NOMO-1 (cell line): ENCODE measurements around the gene TCAIM.
A peak's percentile ranks its signal among the peaks of the same experiment; 100 is the strongest.

Experiments used
- DNase-seq, 2 experiments: peaks; one replicate each; lab custom pipeline; 2025; ENCODE audit not compliant: unreplicated experiment in 2 of 2; lab: John Stamatoyannopoulos, UW

TCAIM gene, protein sequence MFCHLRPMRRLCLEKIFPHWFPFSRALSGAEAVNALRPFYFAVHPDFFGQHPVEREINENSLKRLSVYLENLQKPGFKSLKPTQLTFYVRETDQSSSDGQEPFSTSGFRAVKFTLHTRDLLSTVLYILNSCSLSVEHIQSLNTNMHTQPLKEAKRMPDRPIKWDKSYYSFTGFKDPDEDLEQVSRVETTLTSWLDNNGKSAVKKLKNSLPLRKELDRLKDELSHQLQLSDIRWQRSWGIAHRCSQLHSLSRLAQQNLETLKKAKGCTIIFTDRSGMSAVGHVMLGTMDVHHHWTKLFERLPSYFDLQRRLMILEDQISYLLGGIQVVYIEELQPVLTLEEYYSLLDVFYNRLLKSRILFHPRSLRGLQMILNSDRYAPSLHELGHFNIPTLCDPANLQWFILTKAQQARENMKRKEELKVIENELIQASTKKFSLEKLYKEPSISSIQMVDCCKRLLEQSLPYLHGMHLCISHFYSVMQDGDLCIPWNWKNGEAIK

DNA sequence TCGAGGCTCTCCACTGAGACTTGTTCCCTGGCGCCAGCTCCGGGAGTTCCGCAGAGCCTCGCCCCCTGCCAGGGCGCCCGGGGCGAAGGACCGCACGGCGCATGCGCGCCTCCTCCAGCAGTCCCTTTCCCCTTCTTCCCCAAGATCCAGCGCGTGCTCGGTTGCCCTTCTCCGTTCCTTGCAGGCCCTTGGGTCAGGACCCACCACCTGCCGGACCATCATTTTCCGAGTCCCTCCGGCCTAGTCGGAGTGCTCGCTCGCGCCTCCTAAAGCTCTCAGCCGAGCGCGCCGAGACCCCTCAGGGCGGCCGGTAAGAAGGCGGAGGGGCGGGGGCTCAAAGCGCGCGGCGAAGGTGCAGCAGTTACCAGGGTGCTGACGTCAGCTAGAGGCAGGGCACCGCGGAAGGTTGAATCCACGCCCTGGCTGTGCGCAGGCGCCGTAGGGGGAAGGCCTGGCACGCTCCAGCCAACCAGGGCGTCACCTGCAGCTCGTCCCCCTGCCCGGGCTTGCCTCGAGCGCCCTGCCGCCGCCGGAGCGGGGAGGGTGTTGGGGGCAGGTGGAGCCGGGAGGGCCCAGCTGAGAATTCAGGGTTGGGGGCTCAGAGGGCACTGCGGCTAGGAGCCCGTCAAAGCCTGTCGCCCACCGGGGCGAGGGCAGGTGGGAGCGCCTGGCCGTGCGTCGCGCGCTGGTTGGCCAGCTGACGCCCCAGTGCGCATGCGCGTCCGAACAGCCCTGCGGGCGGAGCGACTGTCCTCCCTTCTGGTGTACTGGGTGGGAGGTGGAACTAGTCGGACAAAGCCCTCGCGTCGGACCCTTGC is at the start of gene TCAIM:
Gene TCAIM, plus strand, starts transcription at position 757 of the 818 bp plus-strand sequence. CDS start 16,017 bp downstream, outside the sequence.
- DNase-seq: peak; percentile 96 to 97

DNA sequence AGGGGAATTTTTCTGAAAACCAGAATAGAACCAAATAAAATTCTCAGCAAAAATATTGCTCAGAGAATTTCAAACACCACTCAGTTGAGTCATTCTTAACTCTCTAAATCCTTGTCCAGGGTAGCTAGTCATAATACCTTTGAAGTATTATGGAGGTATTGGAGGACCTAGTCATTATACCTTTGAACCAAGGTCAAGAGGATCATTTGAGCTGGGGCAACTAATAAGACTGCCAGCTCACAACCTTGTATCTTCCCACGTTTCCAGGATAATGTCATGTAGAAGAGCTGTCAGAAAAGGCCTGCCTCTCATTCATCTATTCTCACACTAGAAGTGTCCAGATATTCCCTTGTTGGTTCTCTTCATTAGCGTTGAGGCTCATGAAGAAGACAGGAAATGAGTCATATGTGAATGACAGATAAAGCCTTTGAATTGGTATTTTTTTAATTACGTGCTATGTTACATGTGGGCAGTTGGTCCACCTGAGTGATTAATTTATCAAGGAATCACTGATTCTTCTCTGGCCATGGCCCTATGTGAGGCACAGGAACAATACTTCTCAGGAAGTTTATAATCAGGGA is 48.6 kb upstream of the TCAIM start:
- DNase-seq: no peak

DNA sequence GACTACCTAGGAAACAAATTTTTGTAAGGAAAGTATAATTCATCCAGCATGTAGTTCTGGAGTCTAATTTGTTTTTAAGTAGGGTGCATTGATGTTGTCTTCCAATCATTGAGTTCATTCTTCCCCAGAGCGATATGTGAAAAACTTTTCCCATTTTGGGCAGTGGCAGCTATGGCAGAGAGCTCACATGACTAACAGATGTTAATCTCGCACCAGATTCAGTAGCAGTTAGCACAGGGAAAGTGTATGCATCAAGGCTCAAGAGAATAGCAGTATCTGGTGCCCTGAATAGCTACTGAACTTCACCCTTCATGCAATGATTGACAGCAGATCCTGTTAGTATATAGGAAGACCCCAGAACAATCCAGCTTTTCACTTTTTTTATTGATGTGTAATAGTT is 46.3 kb upstream of the TCAIM start:
- no peak for DNase-seq

DNA sequence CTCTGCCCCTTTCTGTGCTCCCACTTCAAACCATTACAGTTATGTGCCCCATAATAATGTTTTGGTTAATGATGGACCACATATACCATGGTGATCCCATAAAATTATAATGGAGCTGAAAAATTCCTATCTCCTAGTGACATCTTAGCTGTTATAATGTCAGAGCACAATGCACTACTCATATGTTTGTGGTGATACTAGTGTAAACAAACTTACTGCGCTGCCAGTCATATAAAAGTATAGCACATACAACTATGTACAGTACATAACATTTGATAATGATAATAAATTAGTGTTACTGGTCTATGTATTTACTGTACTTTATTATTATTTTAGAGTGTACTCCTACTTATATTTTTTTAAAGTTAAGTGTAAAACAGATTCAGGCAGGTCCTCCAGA is 45.6 kb upstream of the TCAIM start:
- no peak for DNase-seq

DNA sequence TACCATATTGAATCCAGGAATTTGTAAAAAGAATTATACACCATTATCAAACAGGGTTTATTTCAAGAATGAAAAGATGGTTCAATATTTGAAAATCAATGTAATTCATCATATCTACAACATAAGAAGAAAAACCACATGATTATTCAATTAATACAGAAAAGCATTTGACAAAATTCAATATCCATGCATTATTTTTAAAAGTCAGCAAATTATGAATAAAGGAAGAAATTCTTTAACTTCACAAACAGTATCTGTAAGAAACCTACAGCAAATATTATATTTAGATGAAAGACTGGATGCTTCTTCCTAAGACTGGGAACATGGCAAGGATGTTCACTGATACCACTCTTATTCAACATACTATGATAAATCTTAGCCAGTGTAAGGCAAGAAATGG is 41.3 kb upstream of the TCAIM start:
- DNase-seq: no peak

DNA sequence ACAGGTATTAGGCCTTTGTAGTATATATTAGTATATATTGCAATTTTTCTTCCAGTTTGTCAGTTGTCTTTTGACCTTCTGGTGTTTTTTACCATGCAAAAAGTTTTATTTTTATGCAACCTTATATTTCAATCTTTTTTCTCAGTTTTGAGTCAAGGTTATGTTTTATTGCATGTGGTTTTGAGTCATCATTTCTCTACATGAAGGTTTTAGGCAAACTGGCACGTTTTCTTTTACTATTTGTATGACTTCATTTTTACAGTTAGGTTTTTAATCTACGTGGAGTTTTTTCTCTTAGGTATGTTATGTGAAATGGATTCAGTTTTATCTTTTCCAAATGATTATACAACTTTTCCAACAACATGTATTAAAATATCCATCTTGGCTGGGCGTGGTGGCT is 36.8 kb upstream of the TCAIM start:
- DNase-seq: no peak

DNA sequence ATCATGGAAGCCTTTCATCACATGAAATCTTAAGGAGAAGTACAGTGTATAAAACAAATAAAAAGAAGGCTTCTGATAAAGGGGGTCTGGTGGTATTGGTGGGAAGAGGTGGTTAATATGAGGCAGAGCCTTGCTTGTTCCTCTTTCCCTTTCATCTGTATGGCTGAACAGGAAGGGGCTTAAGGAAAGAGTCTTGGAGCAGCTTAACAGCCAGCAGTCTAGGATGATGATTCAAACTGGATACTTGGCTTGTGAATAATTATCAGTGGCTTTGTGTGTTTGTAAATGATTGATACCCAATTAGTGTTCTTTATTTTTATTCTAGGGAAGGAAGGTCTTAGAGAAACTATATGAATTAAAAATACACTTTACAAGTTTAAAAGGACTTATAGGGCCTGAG is 29.1 kb upstream of the TCAIM start:
- DNase-seq: no peak

DNA sequence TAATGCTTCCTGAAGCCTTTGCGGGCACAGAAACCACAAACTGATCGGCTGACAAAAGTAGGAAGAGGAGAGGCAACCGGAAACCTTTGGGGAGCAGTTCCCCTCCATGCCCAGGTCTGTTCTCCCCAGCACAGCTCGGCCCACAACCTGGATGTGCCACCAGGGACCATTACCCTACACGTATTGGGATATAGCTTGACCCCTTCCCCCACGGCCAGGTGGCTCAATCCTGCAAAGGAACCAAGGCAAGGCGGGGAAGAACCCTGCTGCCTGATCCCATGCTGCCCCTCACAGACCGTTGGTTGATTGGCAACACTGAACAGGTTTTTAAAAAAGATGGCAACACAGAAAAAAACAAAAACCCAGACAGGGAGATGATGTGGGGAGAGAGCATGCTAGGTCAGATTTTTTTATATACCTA is 19.7 kb upstream of the TCAIM start:
- DNase-seq: peak; percentile 16 to 23

DNA sequence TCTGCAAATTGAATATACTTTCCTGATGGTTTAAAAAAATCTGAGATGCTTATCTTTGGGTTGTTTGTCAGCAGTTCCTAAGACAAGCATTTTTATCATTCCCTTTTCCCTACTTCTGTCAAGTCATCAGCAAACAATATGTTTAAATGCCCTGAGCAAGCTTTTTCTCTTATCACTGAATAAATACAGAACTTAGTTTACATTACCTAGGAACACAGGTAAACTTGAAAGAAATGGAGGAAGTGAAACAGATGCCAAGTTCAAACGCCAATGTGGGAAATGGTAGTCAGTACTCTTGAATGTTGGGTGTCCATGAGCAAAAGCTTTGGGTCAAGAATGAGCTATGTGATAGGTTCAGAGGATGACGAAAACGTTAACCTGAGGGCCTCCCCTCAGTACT is 17.2 kb upstream of the TCAIM start:
- DNase-seq: no peak

DNA sequence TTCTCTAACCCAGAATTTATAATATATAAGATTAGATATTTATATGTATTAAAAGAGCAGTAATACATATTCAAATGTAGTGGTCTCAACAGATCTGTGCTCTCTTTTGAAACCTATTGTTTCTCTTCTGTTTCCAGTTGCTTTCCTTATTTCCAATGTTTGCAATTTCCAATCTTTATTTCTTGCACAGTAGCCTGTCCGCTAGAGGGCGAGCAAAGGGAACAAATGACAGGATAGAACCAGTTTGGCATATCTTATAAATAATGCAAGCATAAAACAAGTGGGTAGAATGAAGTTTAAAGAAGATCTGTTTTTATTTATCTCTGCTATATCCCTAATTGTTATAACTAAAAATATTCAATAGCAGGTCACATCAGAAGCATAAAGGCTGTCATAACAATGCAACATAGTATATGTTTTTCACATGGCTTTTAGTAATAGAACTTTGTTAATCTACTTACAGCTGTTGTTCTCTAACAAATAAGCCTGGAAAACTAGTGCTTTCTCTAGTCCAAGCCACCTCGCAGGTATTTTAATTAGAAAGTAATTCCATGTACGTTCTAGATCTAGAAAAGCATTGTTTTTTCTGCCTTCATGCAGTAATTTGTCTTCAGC is 15.1 kb upstream of the TCAIM start:
- peak; percentile 3 to 56 for DNase-seq

DNA sequence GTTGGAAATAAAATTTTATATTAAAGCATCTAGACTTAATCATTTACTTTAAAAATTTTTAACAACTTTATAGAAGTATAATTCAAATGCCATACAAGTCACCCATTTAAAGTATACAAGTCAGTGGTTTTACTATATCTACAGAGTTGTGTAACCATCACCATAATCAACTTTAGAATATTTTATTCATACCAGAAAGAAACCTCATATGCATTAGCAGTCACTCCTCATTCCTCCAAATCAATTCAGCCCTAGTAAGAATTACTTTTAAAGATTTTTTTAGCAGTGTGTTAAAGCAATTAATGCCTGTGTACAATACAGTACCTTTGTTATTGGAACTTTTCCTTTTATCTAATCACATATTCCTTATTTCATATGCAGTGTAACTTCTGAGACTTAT is 14.0 kb upstream of the TCAIM start:
- no peak for DNase-seq

DNA sequence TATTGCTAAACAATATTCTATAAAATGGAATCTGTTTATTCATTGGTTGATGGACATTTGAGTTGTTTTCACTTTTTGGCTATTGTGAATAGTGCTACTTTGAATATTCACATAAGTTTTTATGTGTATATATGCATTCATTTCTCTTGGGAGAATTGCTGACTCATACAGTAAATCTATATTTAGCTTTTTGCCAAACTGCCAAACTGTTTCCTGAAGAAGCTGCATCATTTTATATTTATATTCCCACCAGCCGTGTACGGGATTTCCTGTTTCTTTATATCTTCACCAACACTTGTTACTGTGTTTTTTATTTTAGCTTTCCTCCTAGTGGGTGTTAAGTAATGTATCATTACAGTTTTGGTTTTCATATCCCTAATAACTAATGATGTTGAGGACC is 12.5 kb upstream of the TCAIM start:
- DNase-seq: no peak

DNA sequence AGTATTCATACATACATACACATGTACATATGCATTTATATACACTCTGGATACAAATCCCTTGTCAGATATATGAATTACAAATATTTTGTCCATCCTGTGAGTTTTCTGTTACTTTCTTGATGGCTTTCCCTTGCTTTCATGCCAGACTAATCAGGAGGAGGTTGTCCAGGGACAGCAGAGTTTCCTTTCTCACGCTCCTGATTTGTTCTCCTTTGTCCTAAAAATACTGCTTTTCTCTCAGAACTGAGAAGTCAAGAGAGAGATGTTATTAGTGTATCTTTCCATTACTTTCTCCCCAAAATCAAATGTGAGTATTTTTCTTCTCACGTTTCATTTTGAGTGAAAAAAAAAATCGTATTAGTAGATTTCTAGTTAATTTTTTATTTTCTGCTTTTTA is 12.1 kb upstream of the TCAIM start:
- DNase-seq: no peak

DNA sequence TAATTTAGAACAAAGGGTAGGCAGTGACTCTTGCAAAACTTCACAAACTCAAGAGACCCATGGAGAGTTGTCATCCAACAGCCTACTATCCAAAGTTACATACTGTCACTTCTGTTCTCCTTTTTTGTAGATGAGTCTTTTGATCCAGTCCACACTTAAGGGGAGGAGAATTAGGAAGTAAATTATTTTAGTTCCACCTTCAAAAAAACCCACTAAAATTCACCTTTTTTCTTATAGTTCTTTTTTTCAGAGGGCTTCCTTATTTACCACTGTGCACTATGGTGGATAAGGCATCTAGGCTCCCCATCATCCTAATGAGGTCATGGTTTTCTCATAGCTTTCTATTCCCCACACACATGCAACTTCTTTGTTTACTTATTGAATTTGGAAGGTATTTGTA is 8.6 kb upstream of the TCAIM start:
- DNase-seq: peak in 1 of 2 experiments; percentile 16

DNA sequence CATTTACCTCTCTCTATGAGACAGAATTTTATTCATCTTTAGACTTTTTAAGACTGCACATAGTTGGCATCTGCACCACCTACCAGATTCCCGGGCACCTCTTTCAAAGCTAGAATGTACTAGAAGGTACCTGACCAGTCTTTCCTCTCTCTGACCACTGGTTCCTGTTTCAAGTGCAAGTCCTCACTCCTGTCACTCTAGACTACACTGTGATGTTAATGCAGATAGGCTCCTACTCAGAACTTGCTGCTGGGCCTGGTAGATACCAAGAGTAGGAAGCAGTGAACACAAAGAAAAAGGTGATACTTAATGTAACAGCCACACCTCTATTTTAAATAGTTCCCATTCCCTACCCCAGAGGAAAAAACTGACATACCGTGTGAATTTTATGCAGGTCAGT is 8.1 kb upstream of the TCAIM start:
- no peak for DNase-seq

DNA sequence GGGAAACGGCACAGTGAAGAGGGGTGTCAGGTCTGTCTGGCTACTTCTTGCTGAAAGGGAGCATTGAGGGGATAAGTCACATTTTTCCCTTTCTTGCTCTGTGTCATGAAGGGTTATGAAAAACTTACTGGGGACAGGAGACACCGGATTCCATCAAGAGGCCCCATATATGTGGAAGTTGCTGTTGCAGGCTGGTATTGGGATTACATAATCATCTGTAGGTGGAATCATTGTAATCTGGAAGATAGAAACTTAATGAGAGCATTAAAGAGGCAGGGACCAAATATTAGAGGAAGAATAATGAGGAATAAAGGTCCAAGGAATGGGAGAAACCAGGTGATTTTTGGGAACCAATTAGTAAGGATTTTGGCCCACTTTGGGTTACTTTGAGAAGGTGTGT is 4.2 kb upstream of the TCAIM start:
- no peak for DNase-seq

DNA sequence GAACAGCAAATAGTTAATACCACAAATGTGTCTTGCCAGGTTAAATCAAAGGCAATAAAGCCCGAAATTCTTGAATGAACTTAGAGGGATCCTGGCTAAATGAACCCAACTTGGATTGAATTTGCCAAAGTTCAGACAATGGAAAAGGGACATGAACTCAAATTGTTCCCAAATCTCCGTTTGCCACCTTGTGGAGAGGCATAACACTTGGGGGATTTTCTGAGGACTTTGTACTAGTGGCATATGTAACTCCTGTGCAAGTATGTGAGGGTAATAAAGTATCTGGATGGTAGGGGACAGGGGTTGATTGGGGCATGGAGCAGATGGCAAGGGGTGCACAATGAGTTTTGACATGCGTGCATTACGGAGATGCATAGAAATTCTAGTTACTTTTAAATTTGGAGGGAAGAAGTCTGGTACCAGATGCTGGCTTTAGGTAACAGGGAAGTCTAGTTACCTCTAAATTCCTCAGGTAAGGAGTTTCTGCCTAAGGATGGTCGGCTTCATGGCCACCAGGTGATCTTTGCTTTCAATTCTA is 1.2 kb upstream of the TCAIM start:
- DNase-seq: no peak

DNA sequence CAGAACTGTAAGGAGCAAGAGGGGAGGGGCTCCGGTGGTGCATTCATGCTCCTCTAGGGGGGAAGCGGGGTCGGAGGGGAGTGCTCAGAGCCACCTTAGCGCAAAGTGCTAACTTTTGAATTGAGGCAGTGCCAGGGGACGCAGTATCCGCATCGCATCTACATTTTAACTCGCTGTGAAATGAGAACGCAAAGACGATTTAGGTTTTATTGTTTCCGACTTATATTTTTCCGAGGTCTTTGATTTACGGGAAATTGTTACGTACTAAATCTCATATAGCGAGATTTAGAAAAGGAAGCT is 212 bp downstream of the TCAIM start:
- DNase-seq: no peak

DNA sequence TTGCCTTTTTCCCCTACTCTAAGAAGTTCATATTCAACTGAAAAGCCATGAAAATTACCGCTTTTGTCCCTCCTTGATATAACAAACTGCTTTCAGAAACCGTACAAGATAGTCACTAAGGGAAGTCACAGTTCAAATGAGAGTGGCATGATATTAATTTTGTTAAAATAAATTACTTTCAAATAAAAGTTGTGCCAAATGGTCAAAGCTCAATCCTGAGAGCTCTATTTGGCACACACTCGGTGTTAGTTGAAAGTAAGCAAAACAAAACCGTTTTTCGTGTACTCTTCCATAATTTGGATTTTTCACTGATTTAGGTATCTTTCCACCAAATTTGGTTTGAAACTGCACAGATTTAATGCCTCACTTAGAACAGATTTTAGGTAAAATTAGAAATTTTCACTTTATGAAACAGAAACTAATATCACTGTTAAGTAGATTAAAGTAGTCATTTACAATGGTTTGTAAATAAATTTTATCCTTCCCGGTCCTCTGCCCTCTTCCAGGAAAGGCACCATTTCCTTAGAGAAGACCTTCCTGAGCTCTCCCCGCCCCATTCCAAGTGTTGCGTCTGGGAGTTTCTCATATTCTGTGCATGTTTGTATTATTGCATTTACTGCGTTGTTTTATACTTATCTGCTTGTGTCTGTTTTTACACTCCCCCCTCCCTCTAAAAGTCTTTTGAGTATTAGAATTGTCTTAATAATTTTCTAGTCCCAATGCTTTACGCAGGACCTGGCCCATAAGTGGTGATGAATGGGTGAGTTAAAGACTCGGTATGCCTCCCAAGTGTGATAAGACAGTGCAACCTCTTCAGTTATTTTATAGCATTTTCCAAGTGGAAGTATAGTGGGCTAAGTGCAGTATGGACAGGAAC is 853 bp downstream of the TCAIM start:
- DNase-seq: no peak

DNA sequence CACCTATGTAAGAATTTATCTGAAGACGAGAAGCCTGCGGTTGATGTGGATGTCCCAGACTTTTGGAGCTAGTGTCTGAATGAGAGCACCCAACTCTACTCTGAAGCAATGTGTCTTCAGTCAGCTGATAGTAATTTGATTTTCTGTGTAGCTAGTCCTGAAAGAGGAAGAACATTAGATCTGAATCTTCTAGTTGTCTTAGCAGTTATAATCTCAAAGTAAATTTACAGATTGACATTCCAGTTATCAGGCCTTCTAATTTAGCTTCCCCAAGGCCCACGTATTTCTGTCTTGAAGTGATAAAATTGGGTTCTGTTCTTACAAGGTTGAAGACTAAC is 1.5 kb downstream of the TCAIM start:
- peak in 1 of 2 experiments; percentile 67 for DNase-seq
